Fibroblast of skin of abdomen (primary cell): ENCODE data around the gene PHF21B.

Experiments used
- DNase-seq: peaks from one replicate; pipeline ENCODE4 v3.0.0-alpha.2; 2013

PHF21B gene

GRCh38 chr22:44891791-44892190, 118.0 kb downstream of the PHF21B start:
- no peak for DNase-seq

DNA sequence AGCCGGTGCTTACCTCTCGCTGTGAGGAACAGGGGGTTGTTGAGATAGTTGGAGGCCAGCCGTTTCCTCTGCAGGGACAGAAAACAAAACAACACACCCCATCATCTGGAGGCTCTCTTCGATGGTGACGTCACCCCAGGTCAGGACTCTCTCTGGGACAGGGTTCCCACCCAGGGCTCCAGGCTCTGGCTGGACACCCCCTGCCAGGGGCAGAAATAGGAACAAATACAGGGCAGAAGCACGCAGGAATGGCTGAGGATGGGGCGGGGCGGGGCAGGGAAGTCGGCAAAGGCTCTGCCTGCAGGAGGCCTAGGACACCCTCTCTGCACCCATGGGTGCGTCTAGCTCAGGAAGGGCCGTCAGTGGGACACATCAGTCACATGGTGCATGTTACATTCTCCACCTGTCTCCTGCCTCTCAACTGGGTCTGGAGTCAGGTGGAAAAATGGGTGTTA, 118.5 kb downstream of the PHF21B start:
- no peak for DNase-seq

- no peak for DNase-seq
Observed at GRCh38 chr22:44890416-44891292, 119.2 kb downstream of the PHF21B start.

- no peak for DNase-seq
Observed at GRCh38 chr22:44889255-44889878, 120.4 kb downstream of the PHF21B start.

DNA sequence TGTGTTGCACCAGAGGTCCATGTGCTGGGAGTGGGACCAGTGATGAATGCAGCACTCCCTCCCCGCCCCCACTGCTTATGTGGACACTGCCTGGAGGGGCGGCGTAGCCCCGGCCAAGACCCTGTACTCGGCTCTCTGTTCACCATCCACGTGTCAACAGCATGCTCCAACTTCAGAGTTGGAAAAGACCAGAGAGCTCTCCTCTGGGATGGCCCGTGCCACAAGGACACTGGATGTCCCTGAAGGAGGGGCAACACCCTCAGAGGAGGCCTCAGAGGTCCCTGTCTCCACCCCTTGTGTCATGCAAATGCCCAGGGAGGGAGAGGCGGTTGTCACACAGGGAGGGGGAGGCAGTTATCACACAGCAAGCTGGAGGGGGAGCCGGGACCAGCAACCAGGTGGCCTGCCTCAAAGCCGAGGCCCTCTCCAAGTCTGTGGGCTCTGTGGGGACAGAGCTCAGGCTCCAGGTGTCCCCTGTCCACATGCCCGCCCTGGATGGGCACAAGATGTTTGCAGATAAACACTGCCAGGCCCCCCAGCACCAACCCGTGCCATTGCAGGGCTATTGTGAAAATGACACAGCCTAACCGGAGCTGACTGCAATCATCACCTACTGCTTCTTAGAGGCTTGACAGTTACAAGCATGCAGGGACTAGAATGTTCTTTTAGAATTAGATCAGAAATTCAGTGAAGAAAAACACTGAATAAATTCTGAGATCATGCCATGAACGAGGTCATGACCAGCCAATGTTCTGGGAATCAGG, 121.1 kb downstream of the PHF21B start:
- no peak for DNase-seq

- DNase-seq, result no peak
Observed at GRCh38 chr22:44887941-44888366, 121.9 kb downstream of the PHF21B start.

- no peak for DNase-seq
Observed at GRCh38 chr22:44885806-44886360, 123.9 kb downstream of the PHF21B start.

DNA sequence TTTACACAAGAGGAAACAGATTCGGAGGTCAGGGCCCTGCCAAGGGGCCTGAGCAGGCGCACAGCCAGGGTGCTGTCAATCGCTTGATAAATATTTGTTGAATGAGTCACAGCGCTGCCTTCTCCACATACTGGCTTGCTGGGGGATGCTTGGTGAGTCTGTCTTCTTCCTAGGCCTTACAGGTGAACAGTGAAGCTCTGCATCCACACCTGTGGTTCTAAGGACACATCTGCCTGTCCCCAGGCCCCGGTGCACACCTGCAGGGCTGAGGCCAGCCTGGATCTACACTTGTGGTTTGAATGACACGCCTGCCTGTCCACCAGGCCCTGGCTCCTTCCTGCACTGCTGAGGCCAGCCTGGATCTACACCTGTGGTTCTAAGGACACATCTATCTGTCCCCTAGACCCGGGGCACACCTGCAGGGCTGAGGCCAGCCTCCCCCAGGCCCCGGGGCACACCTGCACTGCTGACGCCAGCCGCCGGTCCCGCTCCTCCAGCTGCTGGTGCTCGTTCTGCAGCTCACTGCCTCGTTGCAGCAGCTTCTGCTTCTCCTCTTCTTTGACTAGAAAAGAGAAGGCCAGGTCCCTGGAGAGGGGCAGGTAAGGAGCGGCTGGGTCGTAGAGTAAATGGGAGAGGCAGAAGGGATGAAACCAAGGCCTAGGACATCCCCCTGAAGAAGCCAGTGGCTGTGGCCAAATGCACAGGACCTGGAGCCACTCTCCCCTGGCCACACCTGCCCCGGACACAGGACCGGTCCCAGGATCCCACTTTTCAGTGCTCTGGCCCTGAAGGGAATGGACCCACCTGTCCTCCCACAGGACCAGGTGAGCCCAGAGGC, 124.6 kb downstream of the PHF21B start:
- no peak for DNase-seq

DNA sequence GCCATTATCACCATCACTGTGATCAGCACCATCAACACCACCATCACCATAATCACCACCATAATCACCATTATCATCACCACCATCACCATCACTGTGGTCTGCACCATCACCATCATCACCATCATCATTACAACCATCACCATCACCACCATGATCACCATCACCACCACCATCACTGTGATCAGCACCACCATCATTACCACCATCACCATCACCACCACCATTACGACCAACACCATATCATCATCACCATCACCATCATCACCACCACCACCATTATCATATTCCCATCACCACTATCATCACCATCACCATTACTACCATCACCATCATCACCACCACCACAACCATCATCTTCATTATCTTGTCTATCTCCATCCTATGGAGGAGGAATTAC, 125.2 kb downstream of the PHF21B start:
- no peak for DNase-seq

- no peak for DNase-seq
Observed at GRCh38 chr22:44883011-44883421, 126.8 kb downstream of the PHF21B start.

GRCh38 chr22:44882226-44882905, 127.4 kb downstream of the PHF21B start:
- DNase-seq, result no peak

GRCh38 chr22:44881624-44882023, 128.2 kb downstream of the PHF21B start:
- no peak for DNase-seq

- no peak for DNase-seq
Observed at GRCh38 chr22:44880610-44881290, 129.1 kb downstream of the PHF21B start.

GRCh38 chr22:44879301-44879680, 130.5 kb downstream of the PHF21B start:
- DNase-seq, result no peak

GRCh38 chr22:44878483-44879300, 131.1 kb downstream of the PHF21B start:
- DNase-seq, result no peak

DNA sequence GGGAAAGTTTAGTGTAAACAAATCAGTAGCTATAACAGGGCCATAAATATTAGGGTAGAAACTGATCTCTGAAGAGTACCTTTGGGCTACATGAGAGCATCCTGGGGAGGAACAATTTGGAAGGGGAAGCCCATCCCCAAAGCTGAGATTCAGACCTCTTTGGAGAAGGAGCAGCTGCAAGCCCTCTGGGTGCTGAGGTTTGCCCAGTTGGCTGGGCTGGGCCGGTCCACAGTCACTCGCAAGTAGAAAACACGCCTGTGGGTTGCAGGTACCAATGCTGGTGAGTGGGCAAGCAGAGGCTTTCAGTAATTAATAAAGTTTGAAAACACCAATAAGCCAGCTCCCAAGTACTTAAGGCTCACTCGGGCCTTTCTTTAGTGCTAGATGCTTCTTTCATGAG, 132.9 kb downstream of the PHF21B start:
- no peak for DNase-seq

- DNase-seq, result no peak
Observed at GRCh38 chr22:44871782-44872181, 138.0 kb downstream of the PHF21B start.

DNA sequence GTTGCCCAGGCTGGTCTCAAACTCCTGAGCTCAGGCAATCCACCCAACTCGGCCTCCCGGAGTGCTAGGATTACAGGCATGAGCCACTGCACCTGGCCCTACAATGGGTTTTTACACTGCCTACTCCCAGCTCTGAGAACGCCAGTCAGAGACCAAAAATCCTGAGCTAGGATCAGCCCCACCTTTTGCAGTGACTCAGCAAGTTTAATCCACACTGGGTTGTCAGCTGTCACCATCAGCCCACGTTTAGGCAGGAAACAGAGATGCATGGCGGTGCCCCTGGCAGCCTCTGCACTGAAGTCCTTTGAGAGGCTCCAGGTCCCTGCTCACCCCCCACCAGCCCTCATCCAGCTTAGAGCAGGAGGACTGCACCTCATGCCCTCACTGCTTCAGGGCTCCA, 139.8 kb downstream of the PHF21B start:
- DNase-seq, result peak; percentile 16

DNA sequence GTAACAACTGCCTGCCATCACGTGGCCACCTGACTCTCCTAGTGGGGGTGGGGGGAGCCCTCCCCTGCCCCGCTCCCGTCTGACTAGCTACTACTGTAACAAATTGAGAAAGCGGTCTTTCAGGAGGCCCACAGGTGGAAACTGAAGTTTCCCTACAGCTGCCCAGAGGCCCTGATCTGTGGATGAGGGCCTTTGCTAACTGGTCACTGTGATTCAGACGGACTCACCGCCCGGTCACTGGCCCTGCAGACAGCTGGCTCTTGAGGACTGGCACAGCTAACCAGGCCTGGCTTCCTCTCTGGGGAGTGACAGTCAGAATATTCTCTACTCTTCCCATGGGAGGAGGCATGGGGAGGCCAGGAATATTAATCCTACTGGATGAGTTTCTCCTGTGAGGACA, 140.6 kb downstream of the PHF21B start:
- no peak for DNase-seq
